Mucosa of stomach (tissue), 1 donor: ENCODE results near the gene SOX30.

Source experiments
- H3K27me3 ChIP-seq: one replicate; pipeline ENCODE4 v1.7.0; 2013; ENCODE audit warnings: mild to moderate bottlenecking, low read length; ENCODE audit not compliant: control insufficient read depth, insufficient read depth
- H3K36me3 ChIP-seq: one replicate; pipeline ENCODE4 v1.7.0; 2013; ENCODE audit warnings: low read length; ENCODE audit not compliant: control insufficient read depth, insufficient read depth
- H3K4me1 ChIP-seq: one replicate; pipeline ENCODE4 v1.7.0; 2013; ENCODE audit warnings: mild to moderate bottlenecking, low read length; ENCODE audit not compliant: control insufficient read depth, insufficient read depth
- H3K4me3 ChIP-seq: one replicate; pipeline ENCODE4 v1.7.0; 2013; ENCODE audit warnings: low read length
- H3K9ac ChIP-seq: one replicate; pipeline ENCODE4 v1.7.0; 2013; ENCODE audit warnings: mild to moderate bottlenecking, low read length, moderate library complexity
- H3K9me3 ChIP-seq: one replicate; pipeline ENCODE4 v1.7.0; 2013; ENCODE audit warnings: mild to moderate bottlenecking, low read length, moderate library complexity; ENCODE audit not compliant: control insufficient read depth
- donor health status: Pancreatic carcinoma.

SOX30 gene

DNA sequence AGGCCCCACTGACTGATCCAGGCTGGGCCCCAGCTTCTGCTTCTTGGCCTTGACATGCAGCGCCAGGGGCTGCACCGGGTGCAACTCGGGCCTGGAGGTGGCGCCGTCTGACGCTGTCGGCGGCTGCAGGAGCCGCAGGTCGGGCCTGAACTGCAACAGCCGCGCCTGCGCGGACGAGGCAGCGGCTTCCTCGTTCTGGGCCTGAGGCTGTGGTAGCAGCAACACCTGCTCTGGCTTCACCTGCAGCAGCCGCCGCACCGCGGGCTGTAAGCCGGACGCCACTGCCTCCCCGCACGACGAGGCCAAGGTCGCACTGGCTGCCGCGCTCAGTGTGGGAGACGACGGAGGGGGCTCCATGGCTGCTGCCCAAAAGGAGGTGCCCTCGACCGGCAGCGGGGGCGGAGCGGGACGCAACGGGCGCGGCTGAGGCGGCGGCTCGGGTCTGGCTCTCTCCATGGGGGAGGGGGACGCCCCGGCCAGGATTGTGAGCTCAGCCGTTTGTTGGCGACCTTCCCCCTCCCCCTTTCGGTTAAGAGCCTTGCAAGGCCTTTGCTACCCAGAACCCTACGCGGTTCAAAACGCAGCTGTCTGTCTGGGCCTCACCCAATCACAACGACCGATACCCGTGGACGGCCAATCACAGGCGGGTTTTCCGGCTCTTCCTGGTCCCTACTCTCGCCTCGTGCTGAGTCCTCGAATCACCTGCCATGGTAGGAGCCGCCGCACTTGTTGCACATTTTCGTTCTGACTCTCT, 438 bp downstream of the SOX30 start:
- Histone ChIP-seq H3K36me3 (no peaks in the 10 kb centered on the region), H3K9me3 (no peaks in the 10 kb centered on the region), H3K9ac (peak overlapping the region; percentile 64), H3K4me3 (peak overlapping the region; percentile 25), H3K27me3 (no peaks in the 10 kb centered on the region), H3K4me1 (peaks cover 10% of the 10 kb centered on the region)

DNA sequence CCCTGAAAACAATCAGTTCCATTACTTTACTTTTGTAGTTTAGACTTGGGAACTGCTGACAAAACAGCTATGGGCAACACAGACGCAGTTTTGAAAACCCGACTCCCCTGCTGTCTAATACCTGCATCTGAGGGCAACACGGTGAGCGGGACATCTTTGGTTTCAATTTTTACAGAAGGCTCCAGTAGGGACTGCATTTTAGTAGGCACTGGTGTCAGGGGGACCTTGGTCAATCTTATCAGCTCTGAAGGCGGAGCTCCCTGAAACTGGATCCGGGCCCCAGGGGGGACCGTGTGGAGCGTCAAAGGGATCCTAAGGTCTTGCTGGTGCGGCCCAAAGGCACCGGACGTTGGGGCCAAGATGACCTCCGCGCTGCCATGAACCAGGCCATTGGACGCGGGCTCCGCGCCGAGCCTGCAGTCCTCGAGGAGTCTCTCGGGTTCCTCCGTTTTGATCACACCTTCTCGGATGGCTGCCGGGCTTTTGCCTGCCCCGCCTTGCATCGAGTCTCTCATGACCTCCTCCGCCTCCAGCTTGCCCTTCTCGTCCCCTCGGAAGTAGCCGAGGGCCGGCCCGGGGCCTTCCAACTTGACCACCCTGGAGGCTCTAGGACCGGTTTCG, 1.1 kb downstream of the SOX30 start:
- Histone ChIP-seq H3K4me3 (no peak overlapping the region), H3K9me3 (no peaks in the 10 kb centered on the region), H3K36me3 (no peaks in the 10 kb centered on the region), H3K4me1 (peaks cover 10% of the 10 kb centered on the region), H3K27me3 (no peaks in the 10 kb centered on the region), H3K9ac (peak overlapping the region; percentile 64)

DNA sequence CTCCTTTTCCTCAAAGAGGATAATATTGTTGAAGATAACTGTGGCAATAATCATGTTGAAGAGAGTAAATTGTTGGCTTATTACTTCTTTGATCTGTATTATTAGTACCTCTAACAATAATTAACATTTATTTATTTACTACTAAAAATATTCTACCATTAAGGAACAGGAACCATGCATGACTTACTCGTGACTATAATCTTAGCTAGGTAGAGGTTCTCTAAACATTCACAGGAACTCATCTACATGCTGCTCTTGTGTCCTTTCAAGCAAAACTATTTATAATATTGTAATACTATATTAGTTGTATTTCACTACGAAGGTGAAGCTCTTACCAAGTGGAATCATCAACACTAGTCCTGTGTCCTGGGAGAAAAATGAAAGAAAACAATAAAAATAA, 3.1 kb downstream of the SOX30 start:
- Histone ChIP-seq H3K4me1 (peaks cover 10% of the 10 kb centered on the region), H3K27me3 (no peaks in the 10 kb centered on the region), H3K9me3 (no peaks in the 10 kb centered on the region), H3K9ac (no peak overlapping the region), H3K36me3 (no peaks in the 10 kb centered on the region), H3K4me3 (no peak overlapping the region)

DNA sequence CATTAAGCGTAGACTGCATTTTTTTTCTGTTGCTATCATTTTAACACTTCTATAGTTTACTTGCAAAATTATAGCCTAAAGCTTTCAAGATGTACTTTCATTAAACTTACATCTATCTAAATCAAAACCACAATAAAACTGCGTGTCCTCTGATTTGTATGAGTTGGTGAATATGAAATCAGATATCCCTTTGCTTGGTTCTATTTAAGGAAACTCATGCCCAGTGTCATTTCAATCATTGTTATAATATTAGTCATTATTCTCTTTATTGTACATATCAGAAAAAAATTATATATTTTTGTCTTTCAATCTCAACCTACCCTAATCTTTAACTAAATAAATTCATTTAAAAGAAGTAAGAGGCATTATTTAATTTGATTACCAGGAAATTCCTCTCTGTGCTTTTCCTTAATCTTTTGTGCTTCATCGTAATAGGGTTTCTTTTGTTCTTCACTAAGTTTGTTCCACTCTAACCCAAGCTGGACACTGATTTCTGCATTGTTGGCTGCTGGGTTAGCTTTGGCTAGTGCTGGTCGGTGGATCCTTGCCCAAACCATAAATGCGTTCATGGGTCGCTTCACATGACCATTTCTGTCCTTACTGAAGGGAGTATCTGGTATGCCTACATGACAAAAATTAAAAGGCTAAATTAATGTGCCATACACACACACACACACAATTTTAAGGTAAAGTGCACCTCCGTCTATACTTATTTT, 3.8 kb downstream of the SOX30 start:
- H3K36me3 ChIP-seq = no peaks in the 10 kb centered on the region
- no peaks in the 10 kb centered on the region for H3K27me3 ChIP-seq
- no peak overlapping the region for H3K4me3 ChIP-seq
- peaks cover 10% of the 10 kb centered on the region for H3K4me1 ChIP-seq
- H3K9ac ChIP-seq = no peak overlapping the region
- no peaks in the 10 kb centered on the region for H3K9me3 ChIP-seq

DNA sequence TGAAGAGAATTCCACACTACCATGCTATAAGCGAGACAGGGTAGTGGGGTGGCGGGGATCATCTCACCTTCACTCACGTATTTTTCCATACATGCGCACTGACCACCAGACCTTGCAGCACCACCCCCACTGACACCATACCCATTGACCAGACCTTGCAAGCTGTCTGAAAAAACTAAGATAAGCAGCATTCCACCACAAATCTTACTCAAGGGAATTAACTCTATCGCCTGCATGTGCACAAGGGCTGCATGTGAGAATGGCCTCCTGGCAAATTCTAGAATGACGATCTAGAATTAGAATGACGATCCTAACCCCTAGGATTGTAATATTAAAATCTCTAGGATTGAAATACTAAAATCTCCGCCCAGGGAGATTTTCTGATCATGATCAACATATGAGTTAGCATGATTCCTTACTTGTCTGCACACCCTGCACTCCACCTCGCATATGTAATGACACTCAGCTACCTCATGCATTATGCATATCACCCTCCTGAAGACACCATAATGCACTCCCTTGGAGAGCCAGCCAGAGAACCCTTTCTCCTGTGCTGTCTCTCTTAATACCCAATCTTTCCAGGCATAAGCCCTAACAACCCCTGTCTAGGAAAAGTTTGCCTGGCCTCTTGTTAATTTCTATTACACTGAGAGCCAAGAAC, 11.7 kb downstream of the SOX30 start:
- H3K4me3 ChIP-seq = no peak overlapping the region
- H3K4me1 ChIP-seq = no peaks in the 10 kb centered on the region
- no peak overlapping the region for H3K9ac ChIP-seq
- H3K27me3 ChIP-seq = no peaks in the 10 kb centered on the region
- H3K36me3 ChIP-seq = no peaks in the 10 kb centered on the region
- H3K9me3 ChIP-seq = no peaks in the 10 kb centered on the region

DNA sequence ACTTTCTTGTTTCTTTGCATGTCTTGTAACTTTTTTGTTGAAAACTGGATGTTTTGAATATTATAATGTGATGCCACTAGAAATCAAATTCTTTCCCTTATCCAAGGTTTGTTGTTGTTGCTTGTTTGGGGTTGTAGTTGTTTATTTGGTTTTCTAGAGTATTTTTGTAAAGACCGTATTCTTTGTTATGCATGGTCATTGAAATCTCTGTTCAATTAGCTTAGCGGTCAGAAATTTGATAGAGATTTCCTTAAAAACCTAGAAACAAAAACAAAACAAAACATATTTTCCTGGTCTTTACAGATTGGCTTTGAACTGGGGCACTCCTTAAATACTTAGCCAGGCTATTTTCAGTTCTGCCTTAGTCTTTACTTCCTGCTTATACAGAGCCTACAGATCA, 21.9 kb downstream of the SOX30 start:
- H3K9me3 ChIP-seq = no peaks in the 10 kb centered on the region
- no peak overlapping the region for H3K4me3 ChIP-seq
- no peaks in the 10 kb centered on the region for H3K4me1 ChIP-seq
- H3K9ac ChIP-seq = no peak overlapping the region
- H3K36me3 ChIP-seq = no peaks in the 10 kb centered on the region
- H3K27me3 ChIP-seq = no peaks in the 10 kb centered on the region

DNA sequence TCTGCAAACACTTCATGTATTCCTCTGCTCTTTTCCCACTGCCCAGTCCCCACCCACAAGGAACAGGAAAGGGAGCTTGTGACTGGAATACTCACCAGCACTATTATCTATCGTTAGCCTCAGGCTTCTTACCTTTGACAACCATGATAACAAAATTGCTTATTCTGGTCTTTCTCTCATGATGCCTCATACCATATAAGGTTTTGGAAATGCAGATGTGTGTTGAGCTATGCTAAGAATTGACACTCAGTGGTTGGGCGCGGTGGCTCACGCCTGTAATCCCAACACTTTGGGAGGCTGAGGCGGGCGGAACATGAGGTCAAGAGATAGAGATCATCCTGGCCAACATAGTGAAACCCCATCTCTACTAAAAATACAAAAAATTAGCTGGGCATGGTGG, 25.4 kb downstream of the SOX30 start:
- H3K9me3 ChIP-seq = no peaks in the 10 kb centered on the region

DNA sequence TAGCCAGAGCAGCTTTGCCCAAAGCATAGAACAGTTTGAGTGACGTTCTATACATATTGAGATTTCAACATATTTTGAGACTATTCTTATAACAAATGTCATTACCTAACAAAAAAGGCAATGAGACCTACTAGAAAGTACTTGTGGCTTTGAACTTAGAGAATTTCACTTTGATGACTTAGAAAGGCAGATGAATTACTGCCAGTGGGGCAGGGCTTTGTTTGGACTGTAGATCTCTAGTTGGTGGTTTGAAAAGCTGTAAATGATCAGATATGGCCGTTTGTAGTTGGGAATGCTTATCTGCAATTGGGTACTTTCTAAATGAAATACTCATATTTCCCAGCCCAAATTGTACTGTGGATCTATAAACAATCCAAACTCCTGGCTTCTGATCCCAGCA, 28.1 kb downstream of the SOX30 start:
- Histone ChIP-seq H3K4me1 (no peaks in the 10 kb centered on the region), H3K4me3 (no peak overlapping the region), H3K9ac (no peak overlapping the region), H3K27me3 (no peaks in the 10 kb centered on the region), H3K36me3 (no peaks in the 10 kb centered on the region), H3K9me3 (no peaks in the 10 kb centered on the region)

More for the DNA sequence above, 25.4 kb downstream of the SOX30 start:
- Histone ChIP-seq H3K36me3 (no peaks in the 10 kb centered on the region), H3K4me3 (no peak overlapping the region), H3K4me1 (no peaks in the 10 kb centered on the region), H3K9ac (no peak overlapping the region), H3K27me3 (no peaks in the 10 kb centered on the region)

DNA sequence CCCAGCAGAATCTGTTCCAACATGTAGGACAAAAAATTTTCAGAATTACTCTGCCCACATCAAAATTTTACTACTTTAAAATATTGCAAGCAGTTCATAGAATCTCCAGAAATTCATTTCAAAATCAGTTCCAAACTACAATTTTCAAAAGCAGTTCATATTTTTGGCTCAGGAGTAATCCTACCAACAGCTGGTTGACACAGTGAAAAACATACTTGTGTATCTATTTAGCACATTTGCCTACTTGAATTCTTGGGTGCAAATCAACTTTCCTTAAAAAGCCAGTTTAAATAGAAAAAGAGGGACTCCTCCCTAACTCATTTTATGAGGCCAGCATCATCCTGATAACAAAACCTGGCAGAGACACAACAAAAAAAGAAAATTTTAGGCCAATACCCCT, 31.5 kb downstream of the SOX30 start:
- Histone ChIP-seq H3K27me3 (no peaks in the 10 kb centered on the region), H3K4me3 (no peak overlapping the region)

DNA sequence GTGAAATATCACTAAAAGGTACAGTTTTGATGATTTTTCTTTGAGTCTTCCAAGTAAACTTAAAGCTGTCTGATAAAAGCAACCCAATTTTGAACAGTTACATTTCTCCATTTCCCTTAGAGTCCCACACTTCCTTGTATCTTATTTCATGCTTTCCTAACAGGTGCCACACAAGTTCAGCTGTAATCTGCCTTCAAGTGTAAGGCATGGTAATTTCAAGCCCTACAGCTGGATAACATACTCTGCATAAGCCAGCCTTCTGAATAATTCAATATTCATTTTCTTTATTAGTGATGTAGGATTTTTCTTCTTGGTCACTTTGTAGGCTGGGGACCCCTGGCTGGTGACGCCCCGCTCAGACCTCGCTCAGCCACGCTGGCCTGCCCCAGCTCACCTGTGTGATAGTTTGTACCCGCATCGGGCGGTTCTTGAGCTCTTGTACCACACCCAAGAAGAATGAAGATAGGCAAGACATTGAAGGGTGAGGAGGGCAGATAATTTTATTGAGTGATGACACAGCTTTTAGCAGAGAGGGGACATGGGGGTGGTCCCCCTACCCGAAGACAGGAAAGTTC, 34.0 kb downstream of the SOX30 start:
- no peak overlapping the region for H3K9ac ChIP-seq
- H3K27me3 ChIP-seq = no peaks in the 10 kb centered on the region
- H3K4me1 ChIP-seq = no peaks in the 10 kb centered on the region
- H3K4me3 ChIP-seq = no peak overlapping the region
- H3K36me3 ChIP-seq = no peaks in the 10 kb centered on the region
- H3K9me3 ChIP-seq = no peaks in the 10 kb centered on the region

More for the DNA sequence above, 31.5 kb downstream of the SOX30 start:
- no peaks in the 10 kb centered on the region for H3K36me3 ChIP-seq
- H3K9me3 ChIP-seq = no peaks in the 10 kb centered on the region
- H3K9ac ChIP-seq = no peak overlapping the region
- H3K4me1 ChIP-seq = no peaks in the 10 kb centered on the region

DNA sequence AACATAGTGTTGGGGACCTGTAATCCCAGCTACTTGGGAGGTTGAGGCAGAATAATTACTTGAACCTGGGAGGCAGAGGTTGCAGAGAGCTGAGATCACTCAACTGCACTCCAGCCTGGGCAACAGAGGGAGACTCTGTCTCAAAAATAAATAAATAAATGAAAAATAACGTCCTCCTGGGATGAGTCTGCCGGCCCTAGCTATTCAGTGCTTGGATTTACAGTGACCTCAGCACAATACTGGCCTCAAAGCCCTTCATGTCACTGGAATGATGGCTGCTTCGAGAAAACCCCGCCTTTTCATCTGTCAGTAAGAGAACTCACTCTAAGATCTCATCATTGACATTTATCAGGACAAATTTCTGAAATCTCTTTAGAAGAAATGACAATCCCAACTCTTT, 35.5 kb downstream of the SOX30 start:
- Histone ChIP-seq H3K4me3 (no peak overlapping the region), H3K9me3 (no peaks in the 10 kb centered on the region), H3K9ac (no peak overlapping the region), H3K27me3 (no peaks in the 10 kb centered on the region), H3K4me1 (no peaks in the 10 kb centered on the region), H3K36me3 (no peaks in the 10 kb centered on the region)
